Thoracic aorta (tissue), 2 donors: ENCODE data around the gene IFNL3. TPM values are rescaled to one million over a fixed set of nuclear protein-coding genes. Genes with fewer than 3 reads are reported as not detected.

Experiments used
- ATAC-seq: fragments of 150-250 bp; one replicate; pipeline ENCODE4 v1.8.0; 2017; ENCODE audit warnings: low read depth; ENCODE audit not compliant: insufficient number of reproducible peaks, low FRiP score
- DNase-seq: peaks from one replicate; pipeline ENCODE4 v3.0.0-alpha.2; 2020; ENCODE audit warnings: low spot score
- H3K27ac ChIP-seq, 2 donors: fragments of 200-600 bp; sonication (generic); 1 replicate in 1 of 2; 2 replicates in 1 of 2; pipeline ENCODE4 v1.5.1; 2016; ENCODE audit warnings: mild to moderate bottlenecking in 2 of 2, moderate library complexity in 2 of 2
- H3K27me3 ChIP-seq: fragments of 200-600 bp; sonication (generic); replicated peaks from 2 replicates; pipeline ENCODE4 v1.6.0; 2016; ENCODE audit warnings: mild to moderate bottlenecking; ENCODE audit not compliant: insufficient read depth
- H3K36me3 ChIP-seq: fragments of 200-600 bp; sonication (generic); one replicate; pipeline ENCODE4 v1.5.1; 2016
- H3K4me1 ChIP-seq, 2 donors: fragments of 200-600 bp; sonication (generic); 1 replicate in 1 of 2; 2 replicates in 1 of 2; pipeline versions ENCODE4 v1.5.1 to v1.6.0; 2016; ENCODE audit warnings: low read depth in 2 of 2, mild to moderate bottlenecking in 1 of 2; ENCODE audit not compliant: control insufficient read depth in 1 of 2
- H3K4me3 ChIP-seq: fragments of 200-600 bp; sonication (generic); 2 replicates; pipeline ENCODE4 v1.5.1; 2016; ENCODE audit warnings: mild to moderate bottlenecking
- H3K9me3 ChIP-seq: fragments of 200-600 bp; sonication (generic); 2 replicates; pipeline ENCODE4 v1.5.1; 2016
- total RNA-seq, 2 donors: library from RNA; depleted of rRNA; stranded (reverse); fragments of >200 nt; gene quantifications; one replicate each; pipeline versions ENCODE4 v1.1.0 to v1.2.3, GENCODE V29; 2016
- TF ChIP-seq, protein P1 (sequence below): fragments of 200-600 bp; sonication (generic); IDR thresholded peaks from one replicate; pipeline ENCODE4 v1.5.1; 2019; ENCODE audit warnings: antibody characterized with exemption

IFNL3 gene
- total RNA-seq, 2 donors from 2014 or later: not detected

DNA sequence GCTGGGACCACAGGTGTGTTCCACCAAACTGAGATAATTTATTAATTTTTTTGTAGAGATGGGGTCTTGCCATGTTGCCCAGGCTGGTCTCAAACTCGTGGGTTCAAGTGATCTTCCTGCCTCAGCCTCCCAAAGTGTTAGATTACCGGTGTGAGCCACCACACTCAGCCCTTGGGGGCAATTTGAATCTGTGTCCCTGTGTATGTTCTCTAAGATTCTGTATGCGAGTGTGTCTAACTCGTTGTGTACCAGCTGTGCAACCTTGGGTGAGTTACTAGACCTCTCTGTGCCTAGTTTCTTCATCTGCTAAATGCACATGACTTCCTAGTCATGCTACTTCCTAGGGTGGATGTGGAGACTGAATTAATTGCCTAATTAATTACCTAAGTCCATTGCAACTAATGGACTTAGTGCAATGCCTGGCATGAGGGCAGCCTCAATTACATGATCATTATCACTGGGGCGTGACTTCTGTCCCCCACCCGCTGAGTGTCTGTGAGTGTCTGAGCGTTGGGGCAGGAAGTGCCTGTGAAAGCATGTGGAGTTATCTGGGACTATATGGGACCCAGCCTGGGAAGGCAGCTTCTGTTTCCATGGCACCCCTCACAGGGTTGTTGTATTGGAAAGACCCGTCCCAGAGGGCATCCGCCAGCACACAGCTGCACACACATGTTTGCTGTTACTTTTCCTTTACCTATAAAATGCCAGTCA is 49.8 kb downstream of the IFNL3 start:
- H3K4me3 ChIP-seq: no peak overlapping the region
- DNase-seq: no peak
- TF ChIP-seq, protein P1, sequence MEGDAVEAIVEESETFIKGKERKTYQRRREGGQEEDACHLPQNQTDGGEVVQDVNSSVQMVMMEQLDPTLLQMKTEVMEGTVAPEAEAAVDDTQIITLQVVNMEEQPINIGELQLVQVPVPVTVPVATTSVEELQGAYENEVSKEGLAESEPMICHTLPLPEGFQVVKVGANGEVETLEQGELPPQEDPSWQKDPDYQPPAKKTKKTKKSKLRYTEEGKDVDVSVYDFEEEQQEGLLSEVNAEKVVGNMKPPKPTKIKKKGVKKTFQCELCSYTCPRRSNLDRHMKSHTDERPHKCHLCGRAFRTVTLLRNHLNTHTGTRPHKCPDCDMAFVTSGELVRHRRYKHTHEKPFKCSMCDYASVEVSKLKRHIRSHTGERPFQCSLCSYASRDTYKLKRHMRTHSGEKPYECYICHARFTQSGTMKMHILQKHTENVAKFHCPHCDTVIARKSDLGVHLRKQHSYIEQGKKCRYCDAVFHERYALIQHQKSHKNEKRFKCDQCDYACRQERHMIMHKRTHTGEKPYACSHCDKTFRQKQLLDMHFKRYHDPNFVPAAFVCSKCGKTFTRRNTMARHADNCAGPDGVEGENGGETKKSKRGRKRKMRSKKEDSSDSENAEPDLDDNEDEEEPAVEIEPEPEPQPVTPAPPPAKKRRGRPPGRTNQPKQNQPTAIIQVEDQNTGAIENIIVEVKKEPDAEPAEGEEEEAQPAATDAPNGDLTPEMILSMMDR: no peak
- no peak for ATAC-seq
- H3K4me1 ChIP-seq: peaks cover 4 to 6% of the 10 kb centered on the region in 2 donors
- H3K9me3 ChIP-seq: no peaks in the 10 kb centered on the region
- H3K36me3 ChIP-seq: no peaks in the 10 kb centered on the region
- no peak overlapping the region for H3K27ac ChIP-seq
- H3K27me3 ChIP-seq: peaks cover 6% of the 10 kb centered on the region

DNA sequence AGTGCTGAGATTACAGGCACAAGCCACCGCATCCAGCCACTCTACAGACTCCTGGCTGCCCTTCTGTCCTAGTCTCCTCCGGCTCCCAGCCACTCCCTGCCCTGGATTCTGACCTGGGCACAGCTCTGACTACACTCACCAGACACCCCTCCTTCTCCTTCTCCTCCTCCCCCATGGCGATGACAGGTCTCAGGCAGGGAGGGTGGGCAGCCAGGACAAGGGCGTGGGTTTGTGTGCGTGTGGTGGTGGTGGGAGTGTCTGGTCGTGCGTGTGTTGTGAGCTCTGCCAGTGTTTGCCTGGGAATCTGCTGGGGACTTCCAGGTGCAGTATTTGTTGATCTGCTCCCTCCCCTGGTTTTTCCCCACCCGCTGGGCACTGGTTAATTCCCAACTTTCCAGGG is 51.0 kb downstream of the IFNL3 start:
- ATAC-seq: no peak
- TF ChIP-seq, protein P1: no peak

More for the DNA sequence above, 51.0 kb downstream of the IFNL3 start:
- Histone ChIP-seq H3K9me3 (no peaks in the 10 kb centered on the region), H3K4me3 (no peak overlapping the region), H3K4me1 (peaks cover 4 to 6% of the 10 kb centered on the region in 2 donors), H3K27ac (no peak overlapping the region), H3K36me3 (no peaks in the 10 kb centered on the region), H3K27me3 (peaks cover 6% of the 10 kb centered on the region)
- DNase-seq: no peak

Other genes with a start within 250 kb of the IFNL3 start
- 10 to 100 TPM in 1 of 2 donors, 1 to 10 TPM in 1; 1.5 to 37.6 TPM for gene FBXO27, start 212.5 kb downstream of the IFNL3 start, total RNA-seq
- gene ACP7, start 160.6 kb downstream of the IFNL3 start, total RNA-seq: not detected
- 1 to 10 TPM; 7.4 to 8.7 TPM for gene PAK4, start 119.2 kb downstream of the IFNL3 start, total RNA-seq
- gene NCCRP1, start 48.0 kb downstream of the IFNL3 start, total RNA-seq: under 1 TPM in 1 of 2 donors, not detected in 1; 0.27 TPM
- gene SYCN, start 40.7 kb downstream of the IFNL3 start, total RNA-seq: not detected
- not detected for gene IFNL4, start 3.9 kb upstream of the IFNL3 start, total RNA-seq
- not detected for gene IFNL2, start 23.4 kb upstream of the IFNL3 start, total RNA-seq
- not detected for gene IFNL1, start 51.4 kb upstream of the IFNL3 start, total RNA-seq
- gene LRFN1, start 75.9 kb upstream of the IFNL3 start, total RNA-seq: under 1 TPM; 0.85 to 0.95 TPM
- gene GMFG, start 91.0 kb upstream of the IFNL3 start, total RNA-seq: 10 to 100 TPM; 15.9 to 16.0 TPM
- gene SAMD4B, start 97.4 kb upstream of the IFNL3 start, total RNA-seq: 100 to 1,000 TPM; 101 to 153 TPM
- 10 to 100 TPM; 25.7 to 34.5 TPM for gene PAF1, start 146.1 kb upstream of the IFNL3 start, total RNA-seq
- 10 to 100 TPM; 29.3 to 86.1 TPM for gene MED29, start 146.4 kb upstream of the IFNL3 start, total RNA-seq
- gene ZFP36, start 161.8 kb upstream of the IFNL3 start, total RNA-seq: 100 to 1,000 TPM; 315 to 699 TPM
- 100 to 1,000 TPM in 1 of 2 donors, 10 to 100 TPM in 1; 76.0 to 112 TPM for gene PLEKHG2, start 167.7 kb upstream of the IFNL3 start, total RNA-seq
- 100 to 1,000 TPM; 716 to 775 TPM for gene RPS16, start 190.9 kb upstream of the IFNL3 start, total RNA-seq
- gene SUPT5H, start 200.6 kb upstream of the IFNL3 start, total RNA-seq: 100 to 1,000 TPM in 1 of 2 donors, 10 to 100 TPM in 1; 94.4 to 157 TPM
- 10 to 100 TPM; 25.7 to 51.4 TPM for gene TIMM50, start 235.8 kb upstream of the IFNL3 start, total RNA-seq